Measurements from ENCODE around the gene FLNA.

FLNA gene

DNA sequence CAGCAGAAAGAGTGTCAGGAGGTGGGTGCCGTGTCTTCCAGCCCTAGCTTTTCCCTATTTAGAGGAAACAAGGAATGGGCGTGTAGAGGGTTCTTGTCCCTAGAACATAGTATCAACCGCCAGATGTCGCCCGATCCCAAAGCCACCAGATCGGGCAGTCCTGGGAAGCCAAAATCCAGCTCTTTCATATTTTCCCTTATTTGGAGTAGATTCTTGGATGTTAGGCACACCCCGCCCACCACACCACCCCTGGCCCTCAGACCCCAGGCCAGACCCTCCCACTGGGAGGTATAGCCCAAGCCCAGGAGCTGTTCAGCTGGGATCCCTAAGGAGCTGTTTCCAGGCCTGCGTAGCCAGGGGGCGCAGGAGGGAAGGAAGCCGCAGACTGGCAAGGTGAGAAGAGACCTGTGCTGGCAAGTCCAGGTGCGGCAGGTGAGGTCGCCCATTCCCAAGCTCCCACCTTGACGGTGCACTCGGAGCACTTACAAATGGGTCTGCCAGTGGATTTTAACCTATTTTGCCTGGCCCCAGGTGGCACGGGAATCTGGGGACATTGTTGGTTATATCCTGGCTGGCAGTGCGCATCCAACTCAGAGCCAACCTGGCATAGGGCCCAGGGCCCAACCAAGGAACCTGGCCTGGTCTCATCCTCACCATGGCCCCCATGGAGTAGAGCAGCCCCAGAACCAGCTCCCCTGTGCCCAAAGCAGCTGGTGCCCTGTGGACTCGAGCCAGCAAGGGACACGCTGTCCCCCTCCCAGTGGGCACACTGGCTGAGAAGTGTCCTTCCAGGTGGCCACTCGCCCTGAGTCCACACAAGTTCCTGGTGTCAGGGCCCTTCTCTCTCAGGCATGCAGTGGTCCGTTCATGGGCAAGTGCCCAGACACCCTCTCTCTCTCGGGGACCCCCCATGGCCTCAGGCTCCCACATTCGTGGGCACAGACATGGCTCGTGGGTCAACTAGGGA is 811 bp downstream of the FLNA start:
- DNase-seq: no peak

DNA sequence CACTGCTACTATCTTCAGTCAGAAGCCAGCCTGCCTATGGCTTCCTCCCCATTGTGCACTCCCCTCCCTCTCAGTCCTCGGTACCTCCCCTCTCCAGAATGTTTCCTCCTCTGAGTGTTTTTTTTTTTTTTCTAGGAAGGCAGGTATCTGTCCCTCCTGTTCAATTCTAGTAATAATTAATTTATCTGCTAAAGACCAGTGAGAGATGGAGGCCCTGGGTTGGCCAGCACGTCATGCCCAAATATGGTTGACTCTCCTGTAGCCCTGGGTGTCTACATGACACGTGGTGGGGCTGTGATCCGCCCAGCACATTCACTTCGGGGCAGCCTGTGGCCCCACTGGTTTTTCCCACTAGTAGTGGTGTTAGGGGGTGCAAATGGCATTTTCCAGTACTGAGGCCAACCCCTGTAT is 1.8 kb downstream of the FLNA start:
- peak; percentile 41 for DNase-seq

DNA sequence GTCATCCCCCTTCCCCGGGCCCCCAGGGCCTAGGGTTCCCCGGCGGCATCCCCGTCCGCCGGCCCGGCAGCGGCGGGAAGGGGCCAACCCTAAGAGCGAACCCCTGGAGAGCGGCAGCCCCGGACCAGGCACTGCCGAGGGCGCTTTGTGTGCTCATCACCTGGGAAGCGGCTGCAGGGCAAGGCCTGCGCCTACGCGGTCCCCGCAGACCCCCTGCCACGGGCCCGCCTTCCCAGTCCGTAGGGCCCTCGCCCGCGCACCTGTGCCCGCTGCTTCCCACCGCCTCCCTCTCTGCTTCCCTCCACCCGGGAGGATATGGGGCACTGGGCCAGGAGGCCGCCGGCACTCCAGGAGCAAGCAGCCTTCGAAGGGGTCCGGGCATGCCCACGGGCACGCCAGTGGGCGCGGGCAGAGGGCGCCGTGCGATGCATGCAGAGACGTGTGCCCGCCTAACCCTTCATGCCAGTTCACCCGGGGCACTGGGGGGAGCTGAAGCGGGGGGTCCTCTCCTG is 2.6 kb downstream of the FLNA start:
- no peak for DNase-seq

DNA sequence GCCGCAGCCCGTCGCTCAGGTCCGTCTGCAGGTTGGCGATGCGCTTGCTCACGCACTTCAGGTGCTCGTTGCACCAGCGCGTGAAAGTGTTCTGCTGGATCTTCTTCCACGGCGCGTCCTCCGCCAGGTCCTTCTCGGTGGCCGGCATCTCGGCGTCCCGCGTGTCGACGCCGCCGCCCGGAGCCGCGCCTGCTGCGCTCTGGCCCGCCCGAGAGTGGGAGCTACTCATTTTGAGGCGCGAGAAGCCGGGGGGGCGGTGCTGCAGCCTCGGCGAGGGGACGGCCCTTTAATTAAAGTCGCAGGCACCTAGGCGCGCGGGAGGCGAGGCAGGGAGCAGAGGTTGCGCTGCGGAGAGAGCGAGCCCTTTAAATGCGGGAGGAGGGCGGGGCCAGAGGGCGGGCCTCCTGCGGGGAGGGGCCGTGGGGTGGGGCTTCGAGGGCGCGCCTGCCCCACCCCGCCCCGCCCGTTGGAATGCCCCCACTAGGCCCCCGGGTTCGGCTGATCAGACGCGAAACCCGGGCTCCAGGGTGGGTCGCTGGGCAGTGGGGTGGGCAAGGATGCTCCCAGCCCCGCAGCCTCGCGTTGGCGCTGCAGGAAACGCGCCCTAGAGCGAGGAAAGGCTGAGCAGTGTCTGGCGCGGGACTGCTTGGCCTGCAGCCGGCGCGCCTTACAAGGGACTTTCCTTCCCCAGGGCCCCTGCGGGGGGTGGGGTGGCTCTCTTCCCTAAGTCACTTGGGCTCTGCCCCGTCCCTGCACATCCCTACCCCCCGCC is 3.2 kb downstream of the FLNA start:
- peak; percentile 91 for DNase-seq

DNA sequence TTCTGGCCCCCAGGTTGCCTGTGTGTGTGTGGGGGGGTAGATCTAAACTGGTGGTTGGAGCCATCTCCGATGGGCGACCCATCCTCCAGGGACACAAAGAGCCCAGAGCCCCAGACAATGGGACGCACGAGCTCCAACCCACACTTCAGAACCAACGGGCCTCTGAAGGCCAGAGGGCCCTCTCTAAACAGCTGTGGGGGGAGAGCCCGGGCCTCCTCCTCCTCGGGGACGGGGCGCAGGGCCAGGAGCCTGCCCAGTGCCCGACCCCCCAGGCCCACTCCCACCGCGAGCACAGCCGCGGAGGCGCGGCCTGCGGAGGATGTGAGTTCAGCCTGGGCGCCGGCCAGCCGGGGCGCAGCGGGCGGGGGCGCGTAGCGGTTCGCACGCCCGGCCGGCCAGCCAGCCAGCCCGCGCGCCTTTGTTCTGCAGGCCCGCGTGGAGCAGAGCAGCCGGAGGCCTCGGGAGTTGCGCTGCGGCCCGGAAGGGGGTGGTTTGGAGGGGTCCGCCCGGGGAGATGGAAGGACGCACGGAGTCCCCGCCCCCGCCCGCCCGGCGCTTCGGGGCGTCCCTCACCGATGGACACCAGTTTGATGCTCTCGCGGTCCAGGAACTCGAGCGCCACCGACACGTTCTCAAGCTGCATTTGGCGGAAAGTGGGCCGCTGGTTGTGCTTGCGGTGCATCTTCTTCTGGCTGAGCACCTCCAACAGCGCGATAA is 4.0 kb downstream of the FLNA start:
- DNase-seq: no peak

DNA sequence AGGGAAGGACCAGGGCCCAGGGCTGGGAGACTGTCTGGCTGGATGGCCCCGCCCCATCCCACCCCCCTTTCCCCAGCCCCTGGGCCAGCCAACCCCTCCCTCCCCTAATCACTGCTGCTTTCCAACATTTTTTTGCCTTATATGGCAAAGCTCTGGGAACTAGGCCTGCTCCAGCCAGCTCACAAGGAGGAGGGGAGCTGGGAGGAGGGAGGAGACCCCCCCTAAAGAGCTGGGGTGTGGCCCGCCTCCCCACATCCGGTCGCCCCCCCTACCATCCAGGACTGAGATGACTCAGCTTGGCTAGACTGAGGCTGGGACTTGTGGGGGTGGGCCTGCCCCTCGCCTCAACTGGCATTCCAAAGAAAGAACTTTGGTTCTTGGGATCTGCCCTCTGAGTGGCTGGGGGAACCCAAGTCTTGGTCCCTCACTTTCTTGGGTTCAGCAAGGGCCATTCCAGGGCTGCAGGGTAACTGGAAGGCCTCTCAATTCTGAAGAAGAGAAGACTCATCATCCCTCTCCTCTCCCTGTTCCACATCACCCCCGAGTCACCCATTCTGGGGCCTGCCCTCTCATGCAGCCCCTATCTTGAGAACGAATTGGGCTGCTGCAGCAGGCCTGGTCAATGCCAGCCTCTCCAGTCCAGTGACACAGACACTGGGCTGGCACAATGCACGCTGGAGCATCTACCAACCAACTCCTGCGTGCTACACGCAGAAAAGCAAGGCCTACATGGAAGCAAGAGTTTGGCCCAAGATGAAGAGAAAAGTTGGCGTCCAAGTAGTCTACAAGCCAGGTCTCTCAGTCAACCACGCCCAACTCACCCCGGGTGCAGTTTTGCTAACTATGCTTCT is 4.8 kb downstream of the FLNA start:
- DNase-seq: peak; percentile 71

DNA sequence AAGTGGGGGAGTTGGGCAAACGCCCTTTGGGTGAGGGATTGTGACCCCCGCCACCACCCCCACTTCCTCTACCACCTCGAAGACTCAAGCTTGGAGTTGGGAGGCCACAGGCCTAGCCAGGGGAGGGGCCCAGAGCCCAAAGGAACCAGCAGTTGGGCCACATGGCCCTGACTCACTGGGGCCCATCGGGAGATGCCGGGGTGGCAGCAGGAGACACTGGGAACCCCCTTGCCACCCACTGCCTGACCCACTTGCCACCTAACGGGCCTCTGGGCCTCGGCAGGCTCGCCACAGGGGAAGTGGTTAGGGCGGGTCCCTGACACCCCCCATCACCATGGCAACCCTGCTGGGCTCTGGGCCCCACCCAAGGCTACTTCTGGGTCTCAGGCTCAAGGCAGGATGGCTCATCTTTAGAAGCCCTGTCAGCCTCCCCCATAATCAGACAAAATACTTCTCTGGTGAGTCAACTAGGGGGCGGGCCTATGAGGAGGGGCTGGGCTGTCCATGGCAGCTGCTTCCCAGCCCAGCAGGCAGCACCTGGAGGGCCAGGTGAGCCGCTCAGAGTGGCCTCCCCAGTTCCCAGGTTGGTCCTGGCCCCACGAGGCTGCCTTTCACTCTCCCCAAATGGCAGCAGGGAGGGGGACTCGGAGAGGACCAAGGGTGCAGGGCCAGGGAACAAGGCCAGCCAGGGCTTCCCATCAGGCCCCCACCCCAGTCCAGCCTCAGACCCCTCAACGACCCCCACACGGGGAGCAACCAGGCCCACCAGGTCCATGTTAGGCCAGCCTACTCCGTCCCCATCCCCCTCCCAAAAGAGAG is 5.6 kb downstream of the FLNA start:
- DNase-seq: peak; percentile 93

DNA sequence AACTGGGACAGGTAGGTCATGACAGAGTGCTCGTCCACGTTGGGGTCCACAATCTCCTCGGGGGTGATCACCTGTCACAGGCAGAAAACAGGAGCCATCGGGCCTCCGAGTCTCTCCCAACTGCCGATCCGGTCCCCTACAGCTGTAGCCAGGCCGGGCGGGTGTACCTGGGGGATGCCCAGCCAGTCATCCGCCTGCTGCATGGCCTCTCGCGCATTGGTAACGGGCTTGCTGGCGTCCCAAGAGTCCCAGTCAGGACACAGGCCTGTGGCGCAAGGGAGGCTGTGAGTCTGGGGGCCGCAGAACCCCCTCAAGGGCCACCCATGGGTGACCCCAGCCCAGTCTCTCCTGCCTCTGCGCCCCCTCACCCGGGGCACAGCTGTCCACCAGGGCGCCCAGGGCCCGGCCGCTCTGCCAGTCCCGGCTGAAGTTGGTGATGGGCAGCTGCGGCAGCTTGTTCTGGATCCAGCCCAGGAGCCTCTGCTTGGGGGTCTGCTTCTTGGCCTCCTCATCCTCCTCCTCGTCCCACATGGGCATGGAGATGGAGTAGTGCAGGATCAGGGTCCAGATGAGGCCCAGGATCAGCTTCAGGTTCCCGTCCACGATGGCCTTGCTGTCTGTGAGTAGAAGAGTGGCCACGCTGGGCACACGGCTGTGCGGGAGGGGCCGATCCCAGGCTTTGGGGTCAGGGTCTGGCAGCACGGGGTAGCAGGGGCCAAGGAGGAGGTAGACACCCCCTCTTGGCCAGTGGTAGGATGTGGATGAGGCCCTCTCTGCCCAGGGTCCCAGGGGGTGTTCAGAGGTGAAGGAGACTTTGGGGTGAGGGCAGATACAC is 6.7 kb downstream of the FLNA start:
- DNase-seq: no peak

DNA sequence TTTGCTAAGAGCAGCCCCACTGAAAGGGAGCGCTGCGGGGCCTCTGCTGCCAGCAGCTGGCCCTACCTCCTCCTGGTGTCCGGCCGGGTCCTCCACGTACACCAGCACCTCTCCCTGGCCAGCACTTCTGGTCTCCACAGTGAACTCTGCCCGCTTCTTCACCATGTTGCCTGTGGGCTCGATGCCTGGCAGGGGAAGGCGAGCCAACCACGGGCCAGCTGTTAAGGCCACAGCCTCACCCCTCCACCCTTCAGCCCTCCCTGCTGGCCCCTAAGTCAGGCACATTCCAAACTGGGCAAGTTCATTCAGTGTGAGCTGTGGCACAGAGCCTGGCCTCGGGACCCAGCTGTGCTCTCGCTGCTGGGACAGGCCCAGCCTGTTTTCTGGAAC is 7.8 kb downstream of the FLNA start:
- DNase-seq: no peak

DNA sequence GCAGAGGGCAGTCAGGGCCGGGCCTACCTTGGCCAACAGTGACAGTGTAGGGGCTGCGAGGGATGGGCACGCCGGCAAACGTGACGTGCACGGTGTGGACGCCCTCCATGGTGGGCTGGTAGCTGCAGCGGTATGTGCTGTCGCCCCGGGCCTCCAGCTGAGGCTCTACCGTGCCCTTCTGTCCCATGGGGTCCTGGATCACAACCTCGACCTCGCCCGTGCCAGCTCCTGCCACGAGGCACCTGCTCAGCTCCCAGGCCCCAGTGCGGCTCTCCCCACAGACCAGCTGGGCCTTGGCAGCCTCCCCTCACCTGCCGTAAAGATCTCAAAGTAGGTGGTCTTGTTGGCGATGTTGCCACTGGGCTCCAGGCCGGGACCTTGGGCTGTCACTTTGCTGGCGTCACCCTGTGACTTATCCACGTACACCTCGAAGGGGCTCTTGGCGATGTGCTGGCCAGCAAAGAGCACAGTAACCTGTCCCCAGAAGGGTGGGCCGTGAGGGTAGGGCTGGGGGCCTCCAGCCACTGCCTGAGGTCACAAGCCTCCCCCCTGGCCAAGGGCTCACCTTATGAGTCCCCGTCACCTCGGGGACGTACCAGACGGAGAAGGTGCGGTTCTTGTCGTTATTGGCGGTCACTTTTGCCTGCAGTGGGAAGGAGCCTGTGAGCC is 8.3 kb downstream of the FLNA start:
- no peak for DNase-seq

DNA sequence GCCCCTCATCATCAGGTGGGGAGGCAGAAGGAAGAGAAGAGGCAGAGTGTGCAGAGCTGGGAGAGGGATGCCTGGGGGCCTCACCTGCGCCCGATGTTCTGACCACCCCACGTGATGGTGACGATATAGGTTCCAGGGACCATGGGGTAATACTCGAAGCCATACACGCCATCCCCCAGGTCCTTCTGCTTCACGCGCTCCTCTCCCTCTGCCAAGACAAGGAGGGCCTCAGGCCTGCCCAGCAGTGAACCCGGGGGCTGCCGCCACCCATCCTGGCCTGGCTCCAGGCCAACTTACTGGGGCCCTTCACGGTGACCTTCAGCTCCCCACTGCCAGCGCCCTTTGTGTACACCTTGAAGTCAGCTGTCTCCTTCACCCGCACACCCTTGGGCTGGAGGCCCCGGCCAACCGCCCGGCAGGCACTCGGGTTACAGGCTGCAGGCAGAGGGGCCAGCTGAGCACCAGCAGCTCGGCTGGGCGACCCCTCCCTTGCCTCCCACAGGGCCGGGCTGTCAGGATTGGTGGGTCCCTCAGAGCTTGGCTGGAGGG is 9.3 kb downstream of the FLNA start:
- DNase-seq: no peak

DNA sequence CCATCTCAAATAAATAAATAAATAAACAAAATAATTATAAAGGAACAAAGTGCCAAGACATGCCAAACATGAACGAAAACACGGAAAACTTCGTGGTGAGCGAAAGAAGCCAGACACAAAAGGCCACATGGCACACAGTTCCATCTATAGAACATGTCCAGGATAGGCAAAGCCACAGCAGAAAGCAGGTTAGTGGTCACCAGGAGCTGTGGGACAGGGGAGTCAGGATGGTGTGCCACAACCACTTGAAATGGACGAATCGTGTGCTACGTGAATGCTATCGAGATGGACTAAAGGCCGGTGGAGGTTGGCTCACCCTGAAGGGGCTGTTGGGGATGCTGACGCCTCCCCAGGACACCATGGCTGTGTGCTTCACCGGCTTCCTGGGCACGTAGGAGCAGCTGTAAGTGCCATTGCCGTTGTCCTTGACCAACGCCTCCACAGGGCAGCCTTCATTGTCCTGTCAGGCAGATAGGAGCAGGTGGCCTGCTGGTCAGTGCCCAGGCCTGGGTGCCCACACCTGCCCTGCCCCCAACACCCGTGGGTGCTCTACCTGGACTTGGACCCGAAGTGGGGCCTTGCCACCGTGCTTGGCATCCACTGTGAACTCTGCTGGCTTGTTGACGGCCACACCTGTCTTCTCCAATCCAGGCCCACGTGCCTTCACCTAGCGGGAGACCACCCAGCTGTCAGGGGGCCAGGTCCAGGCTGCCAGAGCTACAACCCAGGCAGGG is 10.6 kb downstream of the FLNA start:
- no peak for DNase-seq

DNA sequence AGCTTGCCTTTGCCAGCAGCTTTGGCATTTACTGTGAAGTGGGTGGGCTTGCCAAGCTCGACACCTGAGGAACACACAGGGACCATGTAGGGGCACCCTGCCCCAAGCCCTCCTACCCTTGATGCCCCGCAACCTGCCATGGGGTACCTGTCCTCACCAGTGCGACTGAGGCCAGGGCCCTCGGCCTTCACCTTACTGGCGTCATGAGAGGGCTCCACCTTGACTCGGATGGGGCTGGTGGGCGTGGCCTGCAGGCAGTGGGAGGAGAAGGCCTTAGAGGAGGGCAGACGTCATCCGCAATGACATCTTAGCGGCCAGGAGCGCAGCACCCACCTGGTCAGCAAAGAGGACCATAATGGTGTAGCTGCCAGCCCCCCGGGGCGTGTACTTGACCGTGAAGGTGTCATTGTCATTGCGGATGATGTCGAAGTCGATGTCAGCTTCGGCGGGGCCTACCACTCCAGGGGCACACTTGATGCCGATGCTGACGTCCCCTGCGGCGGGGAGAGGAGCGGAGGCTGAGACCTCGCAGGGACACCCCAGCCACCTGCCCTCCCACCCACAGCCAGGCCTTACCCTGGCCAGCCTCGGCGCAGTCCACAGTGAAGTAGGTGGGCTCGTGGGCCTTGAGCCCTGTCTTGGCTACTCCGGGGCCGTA is 12.2 kb downstream of the FLNA start:
- no peak for DNase-seq

DNA sequence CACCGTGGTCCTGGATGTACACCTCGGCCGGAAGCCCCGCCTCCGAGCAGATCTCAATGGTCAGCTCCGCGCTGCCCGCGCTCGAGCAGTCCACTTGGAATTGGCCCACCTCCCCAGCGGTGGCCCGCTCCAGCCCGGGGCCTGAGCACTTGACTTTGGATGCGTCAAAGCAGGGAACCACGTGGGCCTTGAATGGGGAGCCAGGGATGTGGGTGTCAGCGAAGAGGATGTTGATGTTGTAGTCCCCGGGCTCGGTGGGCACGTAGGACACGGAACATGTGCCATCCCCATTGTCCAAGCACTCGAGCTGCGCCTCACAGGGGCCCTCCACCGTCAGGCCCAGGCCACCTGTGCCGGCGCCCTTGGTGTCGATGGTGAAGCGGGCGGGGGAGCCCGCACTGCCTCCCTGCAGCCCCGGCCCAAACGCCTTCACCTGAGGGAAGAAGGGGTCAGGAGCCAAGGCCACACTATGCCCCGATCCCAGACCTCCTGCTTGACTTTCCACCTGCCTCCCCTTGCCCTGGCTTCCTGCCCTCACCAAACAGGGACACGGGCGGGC is 14.2 kb downstream of the FLNA start:
- no peak for DNase-seq

DNA sequence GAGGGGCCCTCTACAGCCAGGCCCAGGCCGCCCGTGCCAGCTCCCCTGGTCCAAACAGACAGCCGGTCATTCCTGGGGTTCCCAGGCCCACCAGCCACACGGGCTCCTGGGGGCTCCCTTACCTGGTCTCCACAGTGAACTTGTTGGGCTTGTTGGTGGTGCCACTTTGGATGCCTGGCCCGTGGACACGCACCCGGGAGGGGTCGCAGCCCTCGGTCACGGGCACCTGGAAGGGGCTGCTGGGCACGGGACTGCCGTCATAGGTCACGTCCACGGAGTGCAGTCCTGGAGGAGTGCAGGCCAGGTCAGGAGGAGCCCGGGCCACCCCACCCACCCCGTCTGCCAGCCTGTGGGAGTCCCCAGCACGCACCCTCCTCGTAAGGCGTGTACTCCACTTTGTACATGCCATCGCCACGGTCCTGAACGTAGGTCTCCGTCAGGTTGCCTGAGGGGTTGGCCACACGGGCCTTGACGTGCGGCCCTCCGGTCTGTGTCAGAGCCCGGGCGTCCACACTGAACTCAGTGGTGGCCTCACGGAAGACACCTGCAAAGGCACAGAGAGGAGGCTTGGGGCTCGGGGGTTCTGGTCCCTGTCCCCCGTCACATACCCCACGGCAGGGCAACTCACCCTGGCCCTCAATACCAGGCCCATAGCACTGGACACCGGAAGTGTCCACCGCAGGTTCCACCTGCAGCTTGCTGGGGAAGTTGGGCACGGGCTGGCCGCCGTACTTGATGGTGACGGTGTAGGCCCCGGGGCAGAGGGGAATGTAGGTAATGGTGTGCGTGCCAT is 14.9 kb downstream of the FLNA start:
- DNase-seq: no peak

DNA sequence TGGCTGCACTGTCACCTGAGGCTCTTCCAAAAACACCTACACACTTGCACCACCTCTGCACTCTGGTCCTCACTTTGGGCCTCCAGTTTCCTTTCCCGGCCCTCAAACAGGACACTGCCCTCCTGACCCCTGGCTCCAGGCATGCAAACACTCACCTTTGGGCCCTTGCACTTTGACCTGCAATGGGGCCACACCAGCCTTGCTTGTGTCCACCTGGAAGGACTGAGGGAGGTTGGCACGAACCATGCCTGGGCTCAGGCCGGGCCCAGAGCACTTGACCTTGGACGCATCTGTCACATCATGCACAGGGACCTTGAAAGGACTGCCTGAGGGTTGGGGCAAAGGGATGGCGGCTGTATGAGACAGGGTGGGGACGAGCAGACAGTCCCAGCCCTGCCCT is 15.6 kb downstream of the FLNA start:
- no peak for DNase-seq

DNA sequence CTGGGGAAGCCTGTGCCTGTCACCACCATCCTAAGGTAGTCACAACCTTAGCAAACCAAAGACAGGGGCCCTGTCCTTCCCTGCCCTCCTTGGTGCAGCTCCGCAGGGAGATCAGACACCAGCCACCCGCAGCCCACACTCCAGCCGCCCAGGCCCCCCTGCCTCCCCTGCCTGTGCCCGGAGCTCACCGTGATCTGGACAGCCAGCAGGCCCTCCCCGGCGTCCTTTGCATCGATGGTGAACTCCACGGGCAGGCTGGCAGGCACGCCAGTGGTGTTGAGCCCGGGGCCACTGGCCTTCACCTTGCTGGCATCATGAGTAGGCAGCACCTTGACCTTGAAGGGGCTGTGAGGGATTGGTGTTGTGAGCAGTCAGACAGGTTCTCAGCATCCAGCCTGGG is 16.4 kb downstream of the FLNA start:
- no peak for DNase-seq
